Measurements from ENCODE around the gene ZNF516.

The ZNF516 gene

DNA sequence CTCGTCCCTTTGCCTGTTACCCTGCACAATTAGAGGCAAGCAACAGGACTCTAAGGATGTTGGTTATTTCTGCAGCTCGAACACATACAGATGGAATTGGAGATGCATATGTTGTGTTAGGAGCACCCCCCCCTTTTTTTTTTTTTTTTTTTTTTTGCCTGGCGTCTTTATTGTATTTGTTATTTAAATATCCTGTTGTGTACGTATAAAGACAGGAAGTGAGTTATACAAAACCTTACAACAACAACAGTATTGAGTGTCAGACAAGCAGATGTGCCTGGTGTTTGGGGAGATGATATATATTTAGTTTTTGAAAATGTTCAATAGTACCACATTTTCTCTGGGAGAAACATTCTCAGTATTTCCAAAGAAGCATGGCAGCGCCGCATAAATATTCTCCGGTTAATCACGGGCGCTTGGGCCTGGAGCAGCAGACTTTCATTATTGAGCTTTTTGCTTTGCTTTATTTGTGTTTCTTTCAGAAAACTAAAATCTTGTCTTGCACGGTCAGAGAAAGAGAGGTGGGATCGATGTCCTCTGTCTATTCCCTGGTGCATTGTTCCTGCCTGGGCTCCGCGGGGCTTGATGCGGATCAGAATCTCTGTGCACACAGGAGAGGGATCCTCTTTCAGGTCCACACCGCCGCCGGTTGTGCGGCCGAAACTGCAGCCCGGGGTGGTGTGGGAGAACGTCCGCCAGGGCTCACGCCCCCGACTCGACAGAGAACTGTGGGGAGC lies 23.2 kb upstream of the ZNF516 start:
- no peaks in the 10 kb centered on the region for H4K20me1 ChIP-seq (ENCODE audit: insufficient read depth, low read length)
- H3K4me3 ChIP-seq (ENCODE audit: low read depth, low read length, poor library complexity, severe bottlenecking), result no peak overlapping the region
- no peak overlapping the region for H3K4me2 ChIP-seq (ENCODE audit: low read length)
- H3K4me1 ChIP-seq (ENCODE audit: insufficient read depth, low read length, severe bottlenecking), result no peaks in the 10 kb centered on the region
- H2AFZ ChIP-seq (ENCODE audit: low read length), result no peak overlapping the region
- no peaks in the 10 kb centered on the region for H3K9me3 ChIP-seq (ENCODE audit: low read length)
- no peaks in the 10 kb centered on the region for H3K79me2 ChIP-seq (ENCODE audit: insufficient read depth, low read length)
- H3K27me3 ChIP-seq (ENCODE audit: insufficient read depth, low read length), result peaks cover 10% of the 10 kb centered on the region; the same call in 1 of the 2 replicates
- no peak overlapping the region for H3K27ac ChIP-seq (ENCODE audit: low read depth, low read length, poor library complexity, severe bottlenecking)
- no peaks in the 10 kb centered on the region for H3K9me2 ChIP-seq (ENCODE audit: low read depth, low read length)
- TF ChIP-seq, protein P1, sequence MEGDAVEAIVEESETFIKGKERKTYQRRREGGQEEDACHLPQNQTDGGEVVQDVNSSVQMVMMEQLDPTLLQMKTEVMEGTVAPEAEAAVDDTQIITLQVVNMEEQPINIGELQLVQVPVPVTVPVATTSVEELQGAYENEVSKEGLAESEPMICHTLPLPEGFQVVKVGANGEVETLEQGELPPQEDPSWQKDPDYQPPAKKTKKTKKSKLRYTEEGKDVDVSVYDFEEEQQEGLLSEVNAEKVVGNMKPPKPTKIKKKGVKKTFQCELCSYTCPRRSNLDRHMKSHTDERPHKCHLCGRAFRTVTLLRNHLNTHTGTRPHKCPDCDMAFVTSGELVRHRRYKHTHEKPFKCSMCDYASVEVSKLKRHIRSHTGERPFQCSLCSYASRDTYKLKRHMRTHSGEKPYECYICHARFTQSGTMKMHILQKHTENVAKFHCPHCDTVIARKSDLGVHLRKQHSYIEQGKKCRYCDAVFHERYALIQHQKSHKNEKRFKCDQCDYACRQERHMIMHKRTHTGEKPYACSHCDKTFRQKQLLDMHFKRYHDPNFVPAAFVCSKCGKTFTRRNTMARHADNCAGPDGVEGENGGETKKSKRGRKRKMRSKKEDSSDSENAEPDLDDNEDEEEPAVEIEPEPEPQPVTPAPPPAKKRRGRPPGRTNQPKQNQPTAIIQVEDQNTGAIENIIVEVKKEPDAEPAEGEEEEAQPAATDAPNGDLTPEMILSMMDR (IDR thresholded peaks at IDR 0.05; ENCODE audit: low read length), result no peak
- no peak for TF ChIP-seq EZH2 (IDR thresholded peaks at IDR 0.05; ENCODE audit: borderline replicate concordance, low read length)
- H3K9ac ChIP-seq (ENCODE audit: low read length), result no peak overlapping the region
- no peaks in the 10 kb centered on the region for H3F3A ChIP-seq (ENCODE audit: insufficient read depth, low read length)
- H3K36me3 ChIP-seq (ENCODE audit: insufficient read depth, low read length), result no peaks in the 10 kb centered on the region

- H2AFZ ChIP-seq (ENCODE audit: low read length), result no peak overlapping the region
- H3K79me2 ChIP-seq (ENCODE audit: insufficient read depth, low read length), result no peaks in the 10 kb centered on the region
- no peaks in the 10 kb centered on the region for H3F3A ChIP-seq (ENCODE audit: insufficient read depth, low read length)
- H3K9ac ChIP-seq (ENCODE audit: low read length), result no peak overlapping the region
- no peaks in the 10 kb centered on the region for H3K36me3 ChIP-seq (ENCODE audit: insufficient read depth, low read length)
- H3K27me3 ChIP-seq (ENCODE audit: insufficient read depth, low read length), result peaks cover 10% of the 10 kb centered on the region; the same call in 1 of the 2 replicates
- H3K4me3 ChIP-seq (ENCODE audit: low read depth, low read length, poor library complexity, severe bottlenecking), result no peak overlapping the region
- no peaks in the 10 kb centered on the region for H3K4me1 ChIP-seq (ENCODE audit: insufficient read depth, low read length, severe bottlenecking)
- H3K9me2 ChIP-seq (ENCODE audit: low read depth, low read length), result no peaks in the 10 kb centered on the region
- no peaks in the 10 kb centered on the region for H4K20me1 ChIP-seq (ENCODE audit: insufficient read depth, low read length)
- H3K27ac ChIP-seq (ENCODE audit: low read depth, low read length, poor library complexity, severe bottlenecking), result no peak overlapping the region
- TF ChIP-seq, protein P1 (IDR thresholded peaks at IDR 0.05; ENCODE audit: low read length), result no peak
- TF ChIP-seq EZH2 (IDR thresholded peaks at IDR 0.05; ENCODE audit: borderline replicate concordance, low read length), result no peak
- no peaks in the 10 kb centered on the region for H3K9me3 ChIP-seq (ENCODE audit: low read length)
- no peak overlapping the region for H3K4me2 ChIP-seq (ENCODE audit: low read length)
These were observed 20.5 kb upstream of the ZNF516 start for GRCh38 chr18:76515576-76515975.

GRCh38 chr18:76514573-76514972 lies 19.5 kb upstream of the ZNF516 start:
- Histone ChIP-seq H3F3A (ENCODE audit: insufficient read depth, low read length) (no peaks in the 10 kb centered on the region), H3K79me2 (ENCODE audit: insufficient read depth, low read length) (no peaks in the 10 kb centered on the region), H3K4me1 (ENCODE audit: insufficient read depth, low read length, severe bottlenecking) (no peaks in the 10 kb centered on the region), H3K9ac (ENCODE audit: low read length) (no peak overlapping the region), H3K27ac (ENCODE audit: low read depth, low read length, poor library complexity, severe bottlenecking) (no peak overlapping the region), H4K20me1 (ENCODE audit: insufficient read depth, low read length) (no peaks in the 10 kb centered on the region), H3K4me3 (ENCODE audit: low read depth, low read length, poor library complexity, severe bottlenecking) (no peak overlapping the region), H3K27me3 (ENCODE audit: insufficient read depth, low read length) (peaks cover 10% of the 10 kb centered on the region; the same call in 1 of the 2 replicates), H3K9me3 (ENCODE audit: low read length) (no peaks in the 10 kb centered on the region), H3K9me2 (ENCODE audit: low read depth, low read length) (no peaks in the 10 kb centered on the region), H3K4me2 (ENCODE audit: low read length) (no peak overlapping the region), H3K36me3 (ENCODE audit: insufficient read depth, low read length) (no peaks in the 10 kb centered on the region), H2AFZ (ENCODE audit: low read length) (no peak overlapping the region)
- TF ChIP-seq EZH2 (IDR thresholded peaks at IDR 0.05; ENCODE audit: borderline replicate concordance, low read length), result no peak
- TF ChIP-seq, protein P1 (IDR thresholded peaks at IDR 0.05; ENCODE audit: low read length), result no peak

All from OCI-LY1 (cell line).